K562 (cell line): ENCODE results near the gene HBEGF. TPM values are rescaled to one million over a fixed set of nuclear protein-coding genes. Genes with fewer than 3 reads are reported as not detected.

Source experiments
- JUND ChIP-seq, 2 experiments: IDR thresholded peaks; 2 replicates in 1 of 2; 3 replicates in 1 of 2; pipeline ENCODE4 v1.6.1; 2011; ENCODE audit warnings: borderline replicate concordance in 2 of 2, low read depth in 2 of 2, low read length in 2 of 2, improper control_type of control experiment in 1 of 2, missing biosample characterization in 1 of 2, missing genetic modification characterization in 1 of 2, missing genetic modification reagents in 1 of 2
- polyA plus RNA-seq, 8 experiments: library from polyadenylated mRNA; depleted of rRNA in 4 of 8; stranded (reverse) in 5 of 8; unstranded in 3 of 8; fragments of >200 nt; fragmentation: Nextera tagmentation in 2 of 8; fragmentation: Illumina TruSeq in 1 of 8; extraction: Ambion mirVana in 2 of 8; extraction: Trizol in 1 of 8; gene quantifications; 2 replicates each; pipeline versions ENCODE4 v1.2.1 to v1.2.3, GENCODE V29; 2011 to 2014; ENCODE audit warnings: inconsistent platforms in 1 of 8, missing spikeins in 1 of 8
- total RNA-seq, 7 experiments: library from RNA; depleted of rRNA in 6 of 7; stranded (reverse); fragments of >200 nt in 6 of 7; fragmentation: Illumina TruSeq in 2 of 7; extraction: Trizol in 2 of 7; gene quantifications; 2 replicates each; pipeline versions ENCODE4 v1.2.1 to v1.2.3, GENCODE V29; 2011 to 2021; ENCODE audit warnings: low replicate concordance in 1 of 7
- TF ChIP-seq, protein P1 (sequence below), 2 experiments: fragments of 450-650 bp; IDR thresholded peaks; 2 replicates each; pipeline ENCODE4 v1.6.1; 2016; ENCODE audit warnings: mild to moderate bottlenecking in 2 of 2, borderline replicate concordance in 1 of 2, low read depth in 1 of 2, moderate library complexity in 1 of 2
- TF ChIP-seq, protein P2 (sequence below), 2 experiments: fragments of 450-650 bp; IDR thresholded peaks; 2 replicates each; pipeline ENCODE4 v1.6.1; 2018; ENCODE audit warnings: mild to moderate bottlenecking in 2 of 2, low read depth in 1 of 2; ENCODE audit not compliant: partially characterized antibody in 2 of 2
- TF ChIP-seq, protein P3 (sequence below), 2 experiments: fragments of 150-350 bp in 1 of 2; IDR thresholded peaks; 2 replicates each; pipeline ENCODE4 v1.6.1; 2012 to 2016; ENCODE audit warnings: low read depth in 2 of 2, low read length in 2 of 2, mild to moderate bottlenecking in 1 of 2, moderate library complexity in 1 of 2

Gene HBEGF
- total and polyA plus RNA-seq, 9 of the 15 experiments (the other 6 are each of a cell fraction or from before 2014, with no cell fraction given) = 0.11 to 1.1 (median 0.60) TPM

DNA sequence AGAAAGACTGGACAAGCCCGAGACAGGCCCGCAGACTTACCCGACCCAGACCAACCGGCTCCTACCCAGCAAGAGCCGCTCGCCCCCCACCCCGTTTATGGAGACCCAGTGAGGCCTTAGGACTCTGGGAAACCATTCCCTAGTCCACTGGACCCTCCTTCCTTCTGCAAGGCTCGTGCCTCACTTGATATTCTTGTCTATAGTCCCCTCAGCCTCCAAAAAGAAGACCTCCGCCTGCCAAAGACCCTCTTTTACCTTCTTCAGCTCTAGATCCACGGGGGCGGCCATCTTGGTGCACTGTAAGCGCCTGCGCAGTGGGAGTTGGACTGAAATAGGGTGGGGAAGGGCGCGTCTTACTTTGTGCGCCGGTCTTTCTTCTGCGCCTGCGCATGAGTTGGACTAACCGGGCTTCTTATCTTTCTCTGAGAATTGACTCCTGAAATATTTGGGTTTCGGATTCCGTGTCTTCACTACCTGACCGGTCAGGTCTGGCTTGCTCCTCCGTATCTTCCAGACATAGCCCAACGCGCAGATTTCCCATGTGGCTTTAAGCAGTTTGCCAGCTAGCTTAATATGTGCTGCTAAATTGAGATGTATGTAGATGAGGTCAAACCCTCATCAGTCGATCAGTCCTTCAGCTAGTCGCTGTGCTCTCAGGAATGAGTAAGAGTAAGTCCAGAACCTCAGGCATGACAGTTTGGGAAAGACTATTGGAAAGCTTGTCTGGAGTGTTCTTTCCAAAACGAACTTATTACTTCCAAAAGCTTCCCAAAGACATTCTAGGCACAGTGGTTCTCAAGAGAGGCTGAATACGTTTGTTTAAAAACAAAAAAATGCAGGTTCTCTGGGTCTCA is 43.4 kb downstream of the HBEGF start, which contains the start of gene PFDN1 (continued):
- TF ChIP-seq, protein P1, sequence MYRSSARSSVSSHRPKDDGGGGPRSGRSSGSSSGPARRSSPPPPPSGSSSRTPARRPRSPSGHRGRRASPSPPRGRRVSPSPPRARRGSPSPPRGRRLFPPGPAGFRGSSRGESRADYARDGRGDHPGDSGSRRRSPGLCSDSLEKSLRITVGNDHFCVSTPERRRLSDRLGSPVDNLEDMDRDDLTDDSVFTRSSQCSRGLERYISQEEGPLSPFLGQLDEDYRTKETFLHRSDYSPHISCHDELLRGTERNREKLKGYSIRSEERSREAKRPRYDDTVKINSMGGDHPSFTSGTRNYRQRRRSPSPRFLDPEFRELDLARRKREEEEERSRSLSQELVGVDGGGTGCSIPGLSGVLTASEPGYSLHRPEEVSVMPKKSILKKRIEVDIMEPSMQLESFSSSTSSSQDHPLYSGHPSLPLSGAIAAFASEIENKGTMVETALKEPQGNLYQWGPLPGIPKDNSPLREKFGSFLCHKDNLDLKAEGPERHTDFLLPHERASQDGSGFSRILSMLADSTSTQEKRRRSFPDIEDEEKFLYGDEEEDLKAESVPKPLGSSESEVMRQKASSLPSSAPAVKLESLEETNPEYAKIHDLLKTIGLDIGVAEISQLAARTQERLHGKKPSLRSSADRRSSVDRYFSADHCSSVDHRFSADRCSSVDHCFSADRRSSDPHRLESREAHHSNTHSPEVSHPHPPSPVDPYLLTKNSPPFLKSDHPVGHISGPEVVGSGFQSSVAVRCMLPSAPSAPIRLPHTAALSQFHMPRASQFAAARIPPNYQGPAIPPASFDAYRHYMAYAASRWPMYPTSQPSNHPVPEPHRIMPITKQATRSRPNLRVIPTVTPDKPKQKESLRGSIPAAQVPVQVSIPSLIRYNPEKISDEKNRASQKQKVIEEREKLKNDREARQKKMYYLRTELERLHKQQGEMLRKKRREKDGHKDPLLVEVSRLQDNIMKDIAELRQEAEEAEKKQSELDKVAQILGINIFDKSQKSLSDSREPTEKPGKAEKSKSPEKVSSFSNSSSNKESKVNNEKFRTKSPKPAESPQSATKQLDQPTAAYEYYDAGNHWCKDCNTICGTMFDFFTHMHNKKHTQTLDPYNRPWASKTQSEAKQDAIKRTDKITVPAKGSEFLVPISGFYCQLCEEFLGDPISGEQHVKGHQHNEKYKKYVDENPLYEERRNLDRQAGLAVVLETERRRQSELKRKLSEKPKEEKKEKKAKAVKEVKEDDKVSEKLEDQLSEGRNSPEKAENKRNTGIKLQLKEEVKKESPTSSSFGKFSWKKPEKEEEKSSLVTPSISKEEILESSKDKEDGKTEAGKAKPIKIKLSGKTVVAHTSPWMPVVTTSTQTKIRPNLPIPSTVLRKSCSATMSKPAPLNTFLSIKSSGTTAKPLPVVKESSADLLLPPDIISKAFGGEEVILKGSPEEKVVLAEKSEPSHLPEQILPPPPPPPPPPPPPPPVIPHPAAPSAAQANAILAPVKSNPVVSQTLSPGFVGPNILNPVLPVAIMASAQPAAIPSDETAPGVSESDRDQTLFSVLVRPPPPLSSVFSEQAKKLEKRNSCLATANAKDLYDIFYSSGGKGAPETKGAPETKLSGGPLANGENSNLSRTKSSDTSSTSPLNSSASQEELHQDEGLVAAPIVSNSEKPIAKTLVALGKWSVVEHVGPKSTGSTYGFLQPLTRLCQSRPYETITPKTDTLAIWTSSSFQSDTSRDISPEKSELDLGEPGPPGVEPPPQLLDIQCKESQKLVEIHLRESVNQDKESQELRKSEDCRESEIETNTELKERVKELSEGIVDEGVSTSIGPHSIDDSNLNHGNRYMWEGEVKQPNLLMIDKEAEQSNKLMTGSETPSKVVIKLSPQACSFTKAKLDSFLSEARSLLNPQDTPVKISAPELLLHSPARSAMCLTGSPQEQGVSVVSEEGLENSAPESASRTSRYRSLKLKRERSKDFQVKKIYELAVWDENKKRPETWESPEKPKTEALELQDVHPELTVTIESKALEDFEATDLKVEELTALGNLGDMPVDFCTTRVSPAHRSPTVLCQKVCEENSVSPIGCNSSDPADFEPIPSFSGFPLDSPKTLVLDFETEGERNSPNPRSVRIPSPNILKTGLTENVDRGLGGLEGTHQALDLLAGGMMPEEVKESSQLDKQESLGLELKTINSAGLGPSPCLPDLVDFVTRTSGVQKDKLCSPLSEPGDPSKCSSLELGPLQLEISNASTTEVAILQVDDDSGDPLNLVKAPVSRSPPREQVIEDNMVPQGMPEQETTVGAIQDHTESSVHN (IDR thresholded peaks at IDR 0.05; ENCODE audit: borderline replicate concordance in 1 of 2, low read depth in 1 of 2) = no peak
- TF ChIP-seq JUND (IDR thresholded peaks at IDR 0.05; ENCODE audit: borderline replicate concordance, low read depth, low read length) = no peak; the same call in 1 of the 2 replicates
- TF ChIP-seq JUND (tag; IDR thresholded peaks at IDR 0.05; ENCODE audit: borderline replicate concordance, low read depth, low read length) = peak; percentile 63; the same call in 2 of the 3 replicates
- TF ChIP-seq, protein P2, sequence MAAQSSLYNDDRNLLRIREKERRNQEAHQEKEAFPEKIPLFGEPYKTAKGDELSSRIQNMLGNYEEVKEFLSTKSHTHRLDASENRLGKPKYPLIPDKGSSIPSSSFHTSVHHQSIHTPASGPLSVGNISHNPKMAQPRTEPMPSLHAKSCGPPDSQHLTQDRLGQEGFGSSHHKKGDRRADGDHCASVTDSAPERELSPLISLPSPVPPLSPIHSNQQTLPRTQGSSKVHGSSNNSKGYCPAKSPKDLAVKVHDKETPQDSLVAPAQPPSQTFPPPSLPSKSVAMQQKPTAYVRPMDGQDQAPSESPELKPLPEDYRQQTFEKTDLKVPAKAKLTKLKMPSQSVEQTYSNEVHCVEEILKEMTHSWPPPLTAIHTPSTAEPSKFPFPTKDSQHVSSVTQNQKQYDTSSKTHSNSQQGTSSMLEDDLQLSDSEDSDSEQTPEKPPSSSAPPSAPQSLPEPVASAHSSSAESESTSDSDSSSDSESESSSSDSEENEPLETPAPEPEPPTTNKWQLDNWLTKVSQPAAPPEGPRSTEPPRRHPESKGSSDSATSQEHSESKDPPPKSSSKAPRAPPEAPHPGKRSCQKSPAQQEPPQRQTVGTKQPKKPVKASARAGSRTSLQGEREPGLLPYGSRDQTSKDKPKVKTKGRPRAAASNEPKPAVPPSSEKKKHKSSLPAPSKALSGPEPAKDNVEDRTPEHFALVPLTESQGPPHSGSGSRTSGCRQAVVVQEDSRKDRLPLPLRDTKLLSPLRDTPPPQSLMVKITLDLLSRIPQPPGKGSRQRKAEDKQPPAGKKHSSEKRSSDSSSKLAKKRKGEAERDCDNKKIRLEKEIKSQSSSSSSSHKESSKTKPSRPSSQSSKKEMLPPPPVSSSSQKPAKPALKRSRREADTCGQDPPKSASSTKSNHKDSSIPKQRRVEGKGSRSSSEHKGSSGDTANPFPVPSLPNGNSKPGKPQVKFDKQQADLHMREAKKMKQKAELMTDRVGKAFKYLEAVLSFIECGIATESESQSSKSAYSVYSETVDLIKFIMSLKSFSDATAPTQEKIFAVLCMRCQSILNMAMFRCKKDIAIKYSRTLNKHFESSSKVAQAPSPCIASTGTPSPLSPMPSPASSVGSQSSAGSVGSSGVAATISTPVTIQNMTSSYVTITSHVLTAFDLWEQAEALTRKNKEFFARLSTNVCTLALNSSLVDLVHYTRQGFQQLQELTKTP (IDR thresholded peaks at IDR 0.05; ENCODE audit: low read depth in 1 of 2, partially characterized antibody in 2 of 2) = peak in 1 of 2 experiments; percentile 60
- TF ChIP-seq, protein P3, sequence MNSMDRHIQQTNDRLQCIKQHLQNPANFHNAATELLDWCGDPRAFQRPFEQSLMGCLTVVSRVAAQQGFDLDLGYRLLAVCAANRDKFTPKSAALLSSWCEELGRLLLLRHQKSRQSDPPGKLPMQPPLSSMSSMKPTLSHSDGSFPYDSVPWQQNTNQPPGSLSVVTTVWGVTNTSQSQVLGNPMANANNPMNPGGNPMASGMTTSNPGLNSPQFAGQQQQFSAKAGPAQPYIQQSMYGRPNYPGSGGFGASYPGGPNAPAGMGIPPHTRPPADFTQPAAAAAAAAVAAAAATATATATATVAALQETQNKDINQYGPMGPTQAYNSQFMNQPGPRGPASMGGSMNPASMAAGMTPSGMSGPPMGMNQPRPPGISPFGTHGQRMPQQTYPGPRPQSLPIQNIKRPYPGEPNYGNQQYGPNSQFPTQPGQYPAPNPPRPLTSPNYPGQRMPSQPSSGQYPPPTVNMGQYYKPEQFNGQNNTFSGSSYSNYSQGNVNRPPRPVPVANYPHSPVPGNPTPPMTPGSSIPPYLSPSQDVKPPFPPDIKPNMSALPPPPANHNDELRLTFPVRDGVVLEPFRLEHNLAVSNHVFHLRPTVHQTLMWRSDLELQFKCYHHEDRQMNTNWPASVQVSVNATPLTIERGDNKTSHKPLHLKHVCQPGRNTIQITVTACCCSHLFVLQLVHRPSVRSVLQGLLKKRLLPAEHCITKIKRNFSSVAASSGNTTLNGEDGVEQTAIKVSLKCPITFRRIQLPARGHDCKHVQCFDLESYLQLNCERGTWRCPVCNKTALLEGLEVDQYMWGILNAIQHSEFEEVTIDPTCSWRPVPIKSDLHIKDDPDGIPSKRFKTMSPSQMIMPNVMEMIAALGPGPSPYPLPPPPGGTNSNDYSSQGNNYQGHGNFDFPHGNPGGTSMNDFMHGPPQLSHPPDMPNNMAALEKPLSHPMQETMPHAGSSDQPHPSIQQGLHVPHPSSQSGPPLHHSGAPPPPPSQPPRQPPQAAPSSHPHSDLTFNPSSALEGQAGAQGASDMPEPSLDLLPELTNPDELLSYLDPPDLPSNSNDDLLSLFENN (IDR thresholded peaks at IDR 0.05; ENCODE audit: low read depth in 2 of 2, low read length in 2 of 2) = no peak
